Measurements from ENCODE around the gene SPOCK3. TPM values are rescaled to one million over a fixed set of nuclear protein-coding genes. Genes with fewer than 3 reads are reported as not detected.

Gene SPOCK3
- total and polyA plus RNA-seq, 2 donors (not counting 3 experiments of a cell fraction or from before 2014, with no cell fraction given): 0.10 TPM; not detected in 1

DNA sequence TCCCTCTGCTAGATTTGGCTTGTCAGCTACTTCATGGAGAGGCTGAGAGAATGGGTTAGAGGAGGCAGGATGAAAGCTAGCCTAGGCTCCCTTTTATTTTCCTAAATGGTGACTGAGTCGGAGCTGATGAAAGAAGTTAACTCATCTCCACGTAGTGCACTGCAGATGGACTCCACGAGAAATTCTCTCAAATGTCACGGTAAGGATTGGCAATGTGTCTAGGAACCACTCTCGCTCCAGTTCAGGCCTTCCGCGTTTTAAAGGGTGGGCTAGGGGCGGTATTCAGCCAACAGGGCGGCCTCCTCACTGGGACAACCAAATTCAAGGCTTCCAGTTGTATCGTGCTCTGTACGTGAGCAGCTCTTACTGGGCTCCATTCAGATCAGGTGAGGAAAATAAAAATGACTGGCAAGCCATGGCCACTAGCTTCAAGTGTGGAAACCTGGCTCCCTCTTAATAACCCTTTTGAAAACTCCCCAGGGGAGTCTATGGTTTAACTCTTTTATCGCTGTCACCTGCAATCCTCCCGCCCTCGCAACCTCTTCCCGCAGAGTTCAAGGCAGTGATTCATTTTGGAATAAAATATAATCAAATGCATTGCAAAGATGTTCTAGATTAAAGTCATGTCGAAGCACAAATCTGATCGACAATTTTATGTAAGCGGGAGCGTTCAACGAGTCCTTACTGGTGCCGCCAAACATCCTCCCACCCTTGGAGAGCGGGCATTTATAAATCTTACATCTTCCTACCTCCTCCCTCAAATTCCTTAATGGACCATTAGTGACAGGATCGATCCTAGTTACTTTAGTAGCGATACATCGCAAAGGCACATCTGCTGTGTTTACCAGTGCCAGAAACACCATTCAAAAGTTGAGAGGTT lies 1.2 kb downstream of the SPOCK3 start:
- H3K9me3 ChIP-seq (replicated peaks; ENCODE audit: control insufficient read depth, insufficient read depth, low read length): no peaks in the 10 kb centered on the region
- no peak for TF ChIP-seq GATA2 (IDR thresholded peaks at IDR 0.05; ENCODE audit: insufficient read depth, insufficient read length, low read depth, low read length)
- no peak for TF ChIP-seq JUN (IDR thresholded peaks at IDR 0.05; ENCODE audit: borderline replicate concordance, insufficient read depth, insufficient read length, low read depth)
- TF ChIP-seq MYC (IDR thresholded peaks at IDR 0.05; ENCODE audit: low read depth, low read length): no peak
- TF ChIP-seq POLR2AphosphoS5 (IDR thresholded peaks at IDR 0.05; ENCODE audit: insufficient read depth, low read depth, low read length): no peak
- peak; percentile 15 for TF ChIP-seq EZH2 (IDR thresholded peaks at IDR 0.05; ENCODE audit: borderline replicate concordance, low read depth, low read length, severe bottlenecking)
- no peak overlapping the region for H3K27ac ChIP-seq (ENCODE audit: insufficient read depth, low read depth, low read length)
- H3K27me3 ChIP-seq (ENCODE audit: control insufficient read depth in 2 of 2, insufficient read depth in 2 of 2, low read length in 2 of 2): peaks cover 15 to 38% of the 10 kb centered on the region in 2 experiments
- DNase-seq (ENCODE audit: low read depth, low spot score): no peak
- no peaks in the 10 kb centered on the region for H4K20me1 ChIP-seq (replicated peaks; ENCODE audit: control insufficient read depth, extremely low read depth, insufficient read depth, low read length)
- FAIRE-seq: no peak
- peak overlapping the region; percentile 38 to 96 (median 78) for H3K4me3 ChIP-seq (replicated peaks in 1 of 3; ENCODE audit: insufficient read depth in 1 of 3, low read depth in 1 of 3, low read length in 3 of 3)
- no peak overlapping the region for H3K9ac ChIP-seq (replicated peaks; ENCODE audit: extremely low read depth, insufficient read depth, low read length)
- peak overlapping the region; percentile 97 for H3K4me2 ChIP-seq (ENCODE audit: insufficient read depth, low read length)
- no peaks in the 10 kb centered on the region for H3K36me3 ChIP-seq (ENCODE audit: control insufficient read depth in 2 of 2, extremely low read depth in 1 of 2, insufficient read depth in 2 of 2, low read length in 2 of 2)
- CTCF ChIA-PET: interaction anchor here (1.1 to 1.5 kb wide), 4 partner anchors 8 to 921 kb away, joined by 3 to 4 read pairs (median 4); no protein-coding TSS in a partner anchor
- H3K79me2 ChIP-seq (ENCODE audit: control insufficient read depth, insufficient read depth, low read length): no peaks in the 10 kb centered on the region
- H3K4me1 ChIP-seq (ENCODE audit: control insufficient read depth, extremely low read depth, insufficient read depth, low read length): peaks cover 7% of the 10 kb centered on the region
- H3K9me1 ChIP-seq (replicated peaks; ENCODE audit: control insufficient read depth, extremely low read depth, insufficient read depth, low read length): no peaks in the 10 kb centered on the region
- POLR2A ChIA-PET: no interaction called here
- no TSS peak for BruUV-seq (replicated peaks)
- intact Hi-C loops (cut with micrococcal nuclease) (no loop called here), dilution Hi-C loops (cut with MboI; ENCODE audit: extremely low pct_ligation_motif_present, low sequenced_read_pairs) (no loop called here)
- peak overlapping the region; percentile 100 for H2AFZ ChIP-seq (ENCODE audit: low read depth, low read length)

DNA sequence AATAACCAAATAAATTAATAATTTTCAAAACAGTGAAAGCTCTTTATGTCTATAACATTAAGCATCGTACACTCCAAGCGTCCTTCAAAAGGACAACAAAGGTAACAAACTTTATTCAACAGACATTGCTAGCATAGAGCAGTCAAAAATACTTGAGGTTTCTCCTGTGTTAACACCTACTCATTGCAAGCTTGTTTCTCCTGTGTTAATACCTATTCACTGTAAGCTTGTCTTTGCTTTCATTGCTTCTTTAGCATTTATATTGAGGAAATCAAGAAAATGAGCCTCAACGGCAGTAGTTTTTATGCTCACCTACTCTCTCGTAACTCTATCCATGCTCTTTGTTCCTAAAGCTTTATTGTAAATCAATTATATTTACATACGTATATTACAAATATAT lies 3.5 kb downstream of the SPOCK3 start:
- POLR2A ChIA-PET: no interaction called here
- no peaks in the 10 kb centered on the region for H3K36me3 ChIP-seq (ENCODE audit: control insufficient read depth in 2 of 2, extremely low read depth in 1 of 2, insufficient read depth in 2 of 2, low read length in 2 of 2)
- H3K9ac ChIP-seq (replicated peaks; ENCODE audit: extremely low read depth, insufficient read depth, low read length): no peak overlapping the region
- DNase-seq (ENCODE audit: low read depth, low spot score): no peak
- intact Hi-C loops (cut with micrococcal nuclease) (no loop called here), dilution Hi-C loops (cut with MboI; ENCODE audit: extremely low pct_ligation_motif_present, low sequenced_read_pairs) (no loop called here)
- no peaks in the 10 kb centered on the region for H4K20me1 ChIP-seq (replicated peaks; ENCODE audit: control insufficient read depth, extremely low read depth, insufficient read depth, low read length)
- no peaks in the 10 kb centered on the region for H3K9me3 ChIP-seq (replicated peaks; ENCODE audit: control insufficient read depth, insufficient read depth, low read length)
- H2AFZ ChIP-seq (ENCODE audit: low read depth, low read length): no peak overlapping the region
- no TSS peak for BruUV-seq (replicated peaks)
- CTCF ChIA-PET: interaction anchor here (1.1 kb wide), 1 partner anchor 15 kb away, joined by 3 read pairs; no protein-coding TSS in a partner anchor
- no peaks in the 10 kb centered on the region for H3K9me1 ChIP-seq (replicated peaks; ENCODE audit: control insufficient read depth, extremely low read depth, insufficient read depth, low read length)
- no peak for FAIRE-seq
- peaks cover 7% of the 10 kb centered on the region for H3K4me1 ChIP-seq (ENCODE audit: control insufficient read depth, extremely low read depth, insufficient read depth, low read length)
- TF ChIP-seq, protein P1, sequence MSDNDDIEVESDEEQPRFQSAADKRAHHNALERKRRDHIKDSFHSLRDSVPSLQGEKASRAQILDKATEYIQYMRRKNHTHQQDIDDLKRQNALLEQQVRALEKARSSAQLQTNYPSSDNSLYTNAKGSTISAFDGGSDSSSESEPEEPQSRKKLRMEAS (IDR thresholded peaks at IDR 0.05; ENCODE audit: insufficient read depth, insufficient read length): no peak
- TF ChIP-seq POLR2A (IDR thresholded peaks at IDR 0.05; ENCODE audit: low read depth, low read length) (no peak), EZH2 (IDR thresholded peaks at IDR 0.05; ENCODE audit: borderline replicate concordance, low read depth, low read length, severe bottlenecking) (no peak), FOS (IDR thresholded peaks at IDR 0.05; ENCODE audit: borderline replicate concordance, insufficient read depth, low read length) (no peak), POLR2AphosphoS5 (IDR thresholded peaks at IDR 0.05; ENCODE audit: insufficient read depth, low read depth, low read length) (no peak), MYC (IDR thresholded peaks at IDR 0.05; ENCODE audit: low read depth, low read length) (no peak), JUN (IDR thresholded peaks at IDR 0.05; ENCODE audit: borderline replicate concordance, insufficient read depth, insufficient read length, low read depth) (no peak), GATA2 (IDR thresholded peaks at IDR 0.05; ENCODE audit: insufficient read depth, insufficient read length, low read depth, low read length) (no peak)
- TF ChIP-seq, protein P2, sequence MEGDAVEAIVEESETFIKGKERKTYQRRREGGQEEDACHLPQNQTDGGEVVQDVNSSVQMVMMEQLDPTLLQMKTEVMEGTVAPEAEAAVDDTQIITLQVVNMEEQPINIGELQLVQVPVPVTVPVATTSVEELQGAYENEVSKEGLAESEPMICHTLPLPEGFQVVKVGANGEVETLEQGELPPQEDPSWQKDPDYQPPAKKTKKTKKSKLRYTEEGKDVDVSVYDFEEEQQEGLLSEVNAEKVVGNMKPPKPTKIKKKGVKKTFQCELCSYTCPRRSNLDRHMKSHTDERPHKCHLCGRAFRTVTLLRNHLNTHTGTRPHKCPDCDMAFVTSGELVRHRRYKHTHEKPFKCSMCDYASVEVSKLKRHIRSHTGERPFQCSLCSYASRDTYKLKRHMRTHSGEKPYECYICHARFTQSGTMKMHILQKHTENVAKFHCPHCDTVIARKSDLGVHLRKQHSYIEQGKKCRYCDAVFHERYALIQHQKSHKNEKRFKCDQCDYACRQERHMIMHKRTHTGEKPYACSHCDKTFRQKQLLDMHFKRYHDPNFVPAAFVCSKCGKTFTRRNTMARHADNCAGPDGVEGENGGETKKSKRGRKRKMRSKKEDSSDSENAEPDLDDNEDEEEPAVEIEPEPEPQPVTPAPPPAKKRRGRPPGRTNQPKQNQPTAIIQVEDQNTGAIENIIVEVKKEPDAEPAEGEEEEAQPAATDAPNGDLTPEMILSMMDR (IDR thresholded peaks at IDR 0.05; ENCODE audit: extremely low read depth in 1 of 2, insufficient read depth in 1 of 2, low read depth in 1 of 2, low read length in 2 of 2): no peak
- H3K27ac ChIP-seq (ENCODE audit: insufficient read depth, low read depth, low read length): no peak overlapping the region
- H3K4me3 ChIP-seq (replicated peaks in 1 of 3; ENCODE audit: insufficient read depth in 1 of 3, low read depth in 1 of 3, low read length in 3 of 3): no peak overlapping the region
- peaks cover 13 to 31% of the 10 kb centered on the region in 2 experiments for H3K27me3 ChIP-seq (ENCODE audit: control insufficient read depth in 2 of 2, insufficient read depth in 2 of 2, low read length in 2 of 2)
- H3K4me2 ChIP-seq (ENCODE audit: insufficient read depth, low read length): no peak overlapping the region
- no peaks in the 10 kb centered on the region for H3K79me2 ChIP-seq (ENCODE audit: control insufficient read depth, insufficient read depth, low read length)
